ENCODE data around the gene LMF1.
A peak's percentile ranks its signal among the peaks of the same experiment; 100 is the strongest.

LMF1 gene

DNA sequence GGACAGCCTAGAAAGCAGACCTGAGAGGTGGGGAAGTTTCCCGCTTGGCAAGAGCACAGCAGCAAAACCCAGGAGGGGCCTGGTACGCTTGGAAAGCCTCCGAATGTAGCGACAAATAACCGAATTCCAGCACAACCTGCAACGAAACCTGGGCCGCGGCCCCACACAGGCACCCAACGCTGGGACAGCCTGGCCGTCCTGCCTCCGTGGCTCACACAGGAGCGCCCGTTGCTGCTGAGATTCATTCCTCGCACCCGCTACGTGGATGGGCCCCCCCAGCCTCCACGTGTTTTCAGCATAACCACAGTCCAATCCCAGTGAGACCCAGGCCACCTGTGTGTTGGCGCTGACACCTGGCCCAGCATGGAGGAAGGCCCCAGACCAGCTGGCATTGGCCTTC lies 42.9 kb downstream of the LMF1 start:
- DNase-seq, result no peak

DNA sequence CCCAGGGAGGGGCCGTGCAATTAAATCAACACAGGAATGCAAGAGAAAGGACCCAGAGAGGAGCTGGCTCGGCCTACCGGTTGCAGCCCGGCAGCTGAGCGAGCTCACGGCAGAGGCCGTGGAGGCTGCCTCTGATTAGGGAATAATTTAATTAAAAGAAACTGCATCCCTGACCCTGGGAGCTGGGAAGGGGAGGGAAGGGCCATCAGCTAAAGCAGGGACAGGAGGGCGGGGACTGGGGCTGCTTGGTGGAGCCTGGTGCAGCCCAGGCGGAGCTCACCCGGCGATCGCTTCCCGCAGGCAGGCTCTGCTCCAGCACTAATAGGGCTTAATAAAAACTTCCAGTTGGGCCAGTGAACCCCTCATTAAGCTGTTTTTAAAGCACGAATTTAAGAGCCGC lies 43.4 kb downstream of the LMF1 start:
- DNase-seq, result no peak

DNA sequence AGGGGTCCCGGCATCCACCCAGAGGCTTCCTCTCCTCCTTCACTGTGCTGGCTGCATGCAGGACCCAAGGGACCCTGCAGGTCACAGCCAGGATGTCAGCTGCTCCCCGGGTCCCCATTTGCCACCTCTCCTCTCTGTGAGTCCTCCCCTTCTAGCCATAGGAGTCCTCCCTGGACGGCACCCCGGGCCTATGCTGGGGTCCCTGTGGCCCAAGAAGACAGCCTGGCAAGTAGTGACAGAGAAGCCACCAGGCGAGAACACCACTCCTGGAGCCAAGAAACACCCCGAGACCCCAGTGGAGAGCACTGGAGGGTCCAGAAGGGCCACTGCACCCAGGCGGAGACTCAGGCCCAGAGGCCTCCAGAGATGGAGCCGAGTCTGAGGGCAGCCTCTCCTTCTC lies 44.1 kb downstream of the LMF1 start:
- no peak for DNase-seq

DNA sequence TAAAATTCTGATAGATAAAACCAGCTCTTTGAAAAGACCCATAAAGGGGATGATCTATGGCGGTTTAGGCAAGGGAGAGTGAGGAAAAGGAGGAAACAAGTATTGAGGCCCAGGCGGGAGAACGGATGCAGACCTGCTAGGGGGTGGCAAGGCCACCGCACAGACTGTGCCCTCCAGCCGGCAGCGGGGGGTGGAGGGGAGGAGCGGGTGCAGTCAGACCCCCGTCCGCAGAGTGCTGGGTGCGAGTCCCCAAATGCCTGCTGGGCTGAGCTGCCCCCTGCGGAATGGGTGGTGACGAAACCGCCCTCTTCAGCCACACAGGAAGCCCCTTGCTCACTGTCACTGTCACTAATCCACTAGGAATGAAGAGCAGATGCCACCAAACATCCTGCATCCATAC lies 46.0 kb downstream of the LMF1 start:
- DNase-seq, result no peak

DNA sequence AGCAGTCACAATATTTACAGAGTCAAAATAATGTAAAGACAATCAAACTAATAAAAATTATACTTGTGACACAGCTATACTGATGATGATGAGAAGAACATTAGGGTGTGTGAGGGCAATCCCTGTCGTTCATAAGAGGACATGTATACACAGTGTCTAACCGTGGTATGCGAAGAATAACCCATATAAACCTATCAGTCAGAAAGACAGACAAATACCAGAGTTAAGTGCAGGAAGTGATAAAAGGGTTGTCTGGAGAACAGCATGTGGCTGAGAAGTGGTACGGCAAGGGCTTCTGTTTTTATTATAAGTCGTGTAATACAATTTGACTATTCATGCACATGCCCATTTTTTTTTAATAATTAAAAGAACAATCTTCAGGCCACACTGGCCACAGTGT lies 46.7 kb downstream of the LMF1 start:
- no peak for DNase-seq

DNA sequence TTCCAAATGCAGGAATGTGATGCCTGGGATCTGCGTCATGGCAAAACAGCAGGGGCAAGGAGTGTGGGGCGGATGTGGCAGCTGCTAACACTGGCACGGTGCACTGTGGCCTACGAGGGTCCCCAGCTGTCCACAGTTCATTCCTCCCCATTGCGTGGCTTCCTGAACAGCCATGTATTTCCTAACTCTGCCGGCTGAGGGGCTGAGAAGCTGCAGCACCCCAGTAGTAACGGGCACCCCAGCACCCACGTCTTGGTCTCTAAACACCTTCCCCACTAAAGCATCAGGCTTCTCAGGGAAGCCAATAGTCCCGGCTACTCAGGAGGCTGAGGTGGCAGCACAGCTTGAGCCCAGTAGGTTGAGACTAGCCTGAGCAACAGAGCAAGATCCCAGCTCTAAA lies 47.6 kb downstream of the LMF1 start:
- DNase-seq, result no peak

DNA sequence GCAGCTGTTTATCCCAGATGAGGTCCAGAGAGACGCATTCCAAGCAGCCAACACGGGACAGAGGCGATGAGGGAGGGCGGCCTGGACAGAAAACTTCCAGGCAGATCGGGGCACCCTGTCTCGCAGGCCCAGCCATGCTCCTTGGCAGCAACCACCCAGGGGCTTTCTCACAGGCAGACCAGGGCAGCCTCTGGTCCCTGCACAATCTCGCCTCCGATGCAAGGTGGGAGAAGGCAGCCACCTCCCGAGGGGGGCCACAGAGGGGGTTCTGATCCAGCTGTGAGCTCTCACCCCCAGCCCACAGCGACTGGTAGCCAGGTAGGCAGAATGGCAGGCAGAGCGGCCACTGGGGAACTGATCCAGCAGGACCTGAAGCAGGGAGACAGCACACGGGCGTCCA lies 48.7 kb downstream of the LMF1 start:
- no peak for DNase-seq

DNA sequence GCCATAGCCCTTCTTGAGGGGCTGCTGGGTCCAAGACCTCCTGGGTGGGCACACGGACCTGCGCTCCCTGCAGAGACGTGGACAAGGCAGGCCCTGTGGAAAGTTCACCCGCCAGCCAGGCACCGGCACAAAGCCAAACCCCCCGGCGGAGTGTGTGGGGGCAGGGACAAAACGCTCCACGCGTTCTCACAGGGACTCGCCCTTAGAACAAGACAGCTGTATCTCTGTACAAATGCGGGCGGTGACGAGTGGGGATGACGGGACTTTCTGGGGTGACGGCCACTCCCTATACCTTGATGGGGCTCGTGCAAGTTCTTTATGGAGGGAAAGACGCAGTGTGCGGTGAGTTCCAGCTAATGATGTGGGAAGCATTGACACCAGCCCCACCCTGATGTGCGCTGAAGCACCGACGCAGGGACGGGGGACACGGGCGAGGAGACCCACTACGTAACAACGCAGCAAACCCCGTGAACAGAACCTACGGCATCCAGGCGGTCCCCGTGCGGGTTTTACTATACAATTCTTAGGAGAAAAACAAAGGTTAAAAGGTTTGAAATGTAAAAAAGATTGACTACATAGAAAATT lies 49.4 kb downstream of the LMF1 start:
- DNase-seq, result no peak

DNA sequence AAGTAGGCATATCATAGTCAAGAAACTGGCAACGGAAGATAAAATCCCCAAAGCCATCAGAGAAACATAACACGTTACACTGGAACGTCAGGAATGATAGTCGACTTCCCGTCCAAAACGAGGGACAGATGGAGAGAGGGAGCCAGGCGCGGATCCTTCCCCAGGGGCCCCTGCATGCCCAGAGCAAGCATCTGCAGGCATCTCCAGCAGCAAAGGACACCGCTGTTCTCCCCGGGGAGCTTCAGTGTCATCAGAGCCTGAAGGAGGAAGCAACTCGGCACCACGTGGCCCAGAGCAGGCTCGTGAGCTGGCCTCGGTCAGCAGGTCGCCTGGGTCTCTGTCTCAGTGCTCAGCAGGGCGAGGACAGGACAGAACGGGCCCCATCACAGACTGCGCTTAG lies 50.1 kb downstream of the LMF1 start:
- no peak for DNase-seq

DNA sequence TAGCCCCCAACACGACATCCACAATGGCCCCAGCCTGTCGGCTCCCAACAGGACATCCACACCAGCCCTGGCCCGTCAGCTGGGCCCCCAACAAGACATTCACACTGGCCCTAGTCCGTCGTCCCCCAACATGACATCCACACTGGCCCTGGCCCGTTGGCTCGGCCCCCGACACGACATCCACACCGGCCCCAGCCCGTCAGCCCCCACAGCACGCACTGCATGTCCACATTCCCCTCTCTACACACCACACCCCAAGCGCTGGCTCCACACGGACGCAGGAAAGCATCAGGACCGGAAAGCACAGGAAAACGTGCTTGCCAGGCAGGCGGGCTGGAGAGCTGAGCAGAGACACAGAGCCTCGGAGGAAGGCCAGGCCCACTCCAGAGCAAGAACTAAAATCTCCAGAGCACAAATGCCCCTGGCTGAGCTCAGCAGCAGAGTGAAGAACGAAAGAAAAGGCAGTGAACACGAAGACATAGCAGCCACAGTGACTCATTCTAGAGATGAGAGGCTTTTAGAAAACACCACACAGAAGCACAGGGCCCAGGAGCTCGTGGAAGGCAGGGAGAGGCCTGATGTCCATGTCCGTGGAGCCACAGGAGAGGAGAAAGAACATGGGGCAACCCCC lies 50.6 kb downstream of the LMF1 start:
- no peak for DNase-seq

DNA sequence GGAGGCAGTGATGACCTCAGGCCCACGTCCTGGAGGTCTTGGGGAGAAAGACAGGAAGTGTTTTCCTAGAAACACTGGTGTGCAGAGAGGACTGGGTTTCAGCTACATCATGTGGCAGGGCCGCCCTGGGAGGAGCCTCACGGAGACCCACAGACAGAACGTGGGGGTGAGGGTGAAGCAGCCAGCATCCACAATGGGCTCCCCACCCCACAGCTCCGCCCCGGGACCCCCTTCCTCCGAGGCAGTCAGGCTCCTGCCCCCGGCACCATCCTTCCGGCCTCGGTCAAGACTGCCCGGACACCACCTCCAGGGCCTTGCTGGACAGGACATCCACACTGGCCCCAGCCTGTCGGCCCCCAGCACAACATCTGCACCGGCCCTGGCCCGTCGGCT lies 51.1 kb downstream of the LMF1 start:
- no peak for DNase-seq

DNA sequence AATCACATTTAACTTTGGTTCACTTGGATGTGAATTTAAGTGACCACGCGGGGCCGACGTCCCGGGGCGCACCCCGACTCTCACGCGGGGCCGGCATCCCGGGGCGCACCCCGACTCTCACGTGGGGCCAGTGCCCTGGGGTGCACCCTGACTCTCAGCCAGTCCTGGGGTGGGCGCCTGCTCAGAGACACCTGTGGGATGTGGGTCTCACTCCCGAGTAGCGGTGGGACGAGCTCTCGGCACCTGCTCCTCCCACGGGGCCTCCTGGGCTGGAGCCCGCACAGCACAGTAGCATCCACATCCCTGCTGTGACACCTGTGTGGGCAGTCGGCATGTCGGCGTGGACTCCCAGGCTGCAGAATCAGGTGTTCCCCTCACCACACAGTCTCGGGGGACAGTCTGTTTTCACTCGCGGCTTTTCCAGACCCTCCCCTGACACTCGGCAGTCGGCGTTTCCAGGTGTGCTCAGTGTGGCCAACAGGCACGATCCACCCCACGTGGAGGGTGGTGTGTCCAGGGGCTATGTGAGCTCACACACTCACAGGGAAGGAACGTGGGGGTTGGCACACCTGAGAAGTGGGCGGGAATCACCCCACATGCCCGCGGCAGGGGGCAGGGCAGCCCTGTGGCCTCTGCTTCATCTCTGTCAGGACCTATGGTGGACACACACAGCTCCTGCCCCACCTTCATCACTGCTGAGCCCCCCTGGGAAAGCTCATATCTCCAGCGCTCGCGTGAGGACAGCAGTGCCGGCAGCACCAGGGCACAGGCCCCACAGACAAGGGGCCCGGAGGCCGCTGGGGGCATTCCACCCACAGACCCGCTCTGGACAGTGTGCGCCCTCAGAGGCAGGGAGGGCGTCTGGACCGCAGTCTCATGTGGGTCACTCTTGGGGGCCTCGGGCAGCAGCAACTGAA lies 51.8 kb downstream of the LMF1 start:
- DNase-seq, result no peak

DNA sequence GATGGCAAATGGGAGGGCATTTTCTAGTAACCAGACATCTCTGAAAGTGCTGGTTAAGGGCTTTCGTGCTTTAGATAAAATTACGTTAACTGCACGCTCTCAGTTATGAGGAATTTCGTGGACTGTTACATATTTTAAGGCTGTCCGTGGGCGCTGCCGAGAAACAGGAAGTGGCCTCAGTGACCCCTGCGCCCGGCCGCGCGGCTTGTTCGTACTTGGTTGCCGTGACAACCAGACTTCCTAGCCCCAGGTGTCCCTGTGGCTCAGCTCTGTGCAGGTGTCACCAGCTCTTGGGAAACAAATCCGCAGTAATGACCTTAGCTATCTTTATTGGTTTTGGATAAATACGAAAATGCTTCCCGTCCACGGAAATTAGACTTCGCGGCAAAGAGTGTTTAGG lies 52.7 kb downstream of the LMF1 start:
- no peak for DNase-seq

DNA sequence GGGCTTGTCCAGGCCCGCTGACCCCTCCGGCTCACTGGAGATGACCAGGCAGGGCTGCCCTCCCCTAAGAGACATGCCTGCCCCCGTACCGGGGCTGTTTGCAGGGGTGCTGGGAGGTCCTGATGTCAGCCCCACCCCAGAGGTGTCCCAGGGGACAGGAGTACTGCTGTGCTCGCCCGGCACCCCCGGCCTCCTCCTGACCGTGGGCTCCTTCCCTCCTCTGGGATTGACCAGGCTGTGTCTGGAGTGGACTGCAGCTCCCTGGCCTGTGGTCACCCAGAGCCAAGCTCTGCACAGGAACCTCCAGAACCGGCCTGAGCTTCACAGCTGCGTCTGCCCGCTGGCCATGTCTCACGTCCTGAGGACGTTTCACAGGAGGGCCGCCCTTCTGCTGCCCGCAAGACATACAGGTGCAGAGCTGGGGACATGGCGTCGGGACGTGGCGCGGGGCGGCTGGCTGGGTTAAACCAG lies 53.2 kb downstream of the LMF1 start:
- DNase-seq, result no peak

DNA sequence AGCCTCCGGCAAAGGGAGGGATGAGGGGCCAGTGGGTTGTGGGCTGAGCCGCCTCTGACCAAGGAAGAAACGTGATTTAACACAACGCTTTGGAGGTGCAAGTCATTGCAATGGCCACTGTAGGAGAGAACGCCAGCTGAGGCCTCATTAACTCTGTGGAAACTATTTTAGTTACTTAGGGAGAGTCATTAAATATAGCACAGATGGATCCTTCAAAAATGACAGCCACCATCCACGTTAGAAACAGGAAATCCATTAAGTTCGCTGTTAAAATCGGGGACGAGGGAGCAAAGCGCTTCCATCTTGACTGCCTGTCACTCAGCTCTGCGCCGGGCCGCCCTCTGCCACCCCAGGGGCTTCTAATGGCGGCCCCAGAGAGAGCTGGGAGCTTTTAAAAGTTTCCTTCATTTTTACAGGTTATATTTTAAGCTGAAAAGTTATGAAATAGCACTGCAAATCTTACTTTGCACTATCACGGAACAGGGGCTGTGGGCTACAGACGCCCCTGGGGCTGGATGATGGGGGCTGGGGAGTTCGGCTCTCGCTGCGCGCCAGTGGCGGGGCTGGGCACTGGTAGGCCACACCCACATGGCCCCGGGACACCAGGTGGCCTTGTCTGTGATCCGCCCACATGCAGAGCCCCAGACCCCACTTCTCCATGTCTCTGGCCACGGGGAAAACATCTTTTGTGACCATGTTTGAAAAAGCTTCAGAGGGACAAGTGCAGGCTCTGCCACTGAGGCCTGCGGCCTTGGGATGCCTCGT lies 54.6 kb downstream of the LMF1 start:
- DNase-seq, result no peak

DNA sequence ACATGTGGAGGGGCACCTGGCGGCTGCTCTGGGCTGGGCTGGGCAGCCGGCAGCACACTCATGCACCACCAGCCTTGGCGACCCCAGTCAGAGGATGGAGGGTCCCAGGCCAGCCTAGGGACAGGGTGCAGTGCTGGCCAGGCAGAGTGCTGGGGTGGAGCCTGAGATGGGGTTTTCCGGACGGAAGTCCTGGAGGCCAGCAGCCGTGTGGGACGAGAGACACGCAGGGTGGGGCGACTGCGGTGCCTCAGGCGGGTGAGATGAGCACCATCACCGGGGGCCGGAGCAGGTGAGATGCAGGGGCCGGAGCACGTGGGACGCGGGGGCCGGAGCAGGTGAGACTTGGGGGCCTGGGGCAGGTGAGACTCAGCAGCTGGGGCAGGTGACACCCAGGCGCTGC lies 55.2 kb downstream of the LMF1 start:
- no peak for DNase-seq

DNA sequence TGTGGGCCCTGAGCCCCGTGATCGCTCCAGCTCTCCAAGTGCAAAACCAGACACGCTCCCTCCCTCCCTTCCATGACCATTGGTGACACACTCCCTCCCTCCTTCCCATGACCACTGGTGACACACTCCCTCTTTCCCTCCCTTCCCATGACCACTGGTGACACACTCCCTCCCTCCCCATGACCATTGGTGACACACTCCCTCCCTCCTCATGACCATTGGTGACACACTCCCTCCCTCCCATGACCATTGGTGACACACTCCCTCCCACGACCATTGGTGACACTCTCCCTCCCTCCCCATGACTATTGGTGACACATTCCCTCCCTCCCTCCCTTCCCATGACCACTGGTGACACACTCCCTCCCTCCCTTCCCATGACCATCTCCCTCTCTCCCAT lies 56.3 kb downstream of the LMF1 start:
- peak in 2 of 4 experiments; percentile 6 to 32 for DNase-seq

DNA sequence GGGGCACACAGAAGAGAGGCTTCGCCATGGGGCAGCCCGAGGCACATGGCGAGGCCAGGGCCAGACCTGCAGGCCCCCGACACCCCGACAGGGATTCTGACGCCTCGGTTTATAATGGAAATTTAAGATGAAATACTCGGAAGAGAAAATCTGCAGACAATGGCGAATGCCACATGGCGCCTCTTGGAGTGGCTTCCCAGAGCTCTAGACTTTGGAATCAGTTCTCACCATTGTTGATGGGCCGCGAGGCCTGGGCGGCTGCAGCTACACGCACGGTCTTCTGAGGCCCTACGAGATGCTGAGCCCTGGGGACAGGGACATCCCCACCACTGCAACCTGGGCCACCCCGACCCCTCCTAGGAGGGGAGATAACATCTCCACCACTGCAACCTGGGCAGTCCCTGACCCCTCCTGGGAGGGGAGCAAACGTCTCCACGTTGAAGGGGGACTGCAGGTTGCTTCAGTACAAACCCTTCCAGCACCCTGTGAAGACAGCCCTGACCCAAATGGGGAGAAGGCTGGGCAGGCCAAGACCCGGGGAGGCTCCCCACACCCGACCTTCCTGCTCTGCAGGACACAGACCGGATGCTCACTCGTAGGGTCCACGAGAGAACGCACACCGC lies 56.9 kb downstream of the LMF1 start:
- no peak for DNase-seq

DNA sequence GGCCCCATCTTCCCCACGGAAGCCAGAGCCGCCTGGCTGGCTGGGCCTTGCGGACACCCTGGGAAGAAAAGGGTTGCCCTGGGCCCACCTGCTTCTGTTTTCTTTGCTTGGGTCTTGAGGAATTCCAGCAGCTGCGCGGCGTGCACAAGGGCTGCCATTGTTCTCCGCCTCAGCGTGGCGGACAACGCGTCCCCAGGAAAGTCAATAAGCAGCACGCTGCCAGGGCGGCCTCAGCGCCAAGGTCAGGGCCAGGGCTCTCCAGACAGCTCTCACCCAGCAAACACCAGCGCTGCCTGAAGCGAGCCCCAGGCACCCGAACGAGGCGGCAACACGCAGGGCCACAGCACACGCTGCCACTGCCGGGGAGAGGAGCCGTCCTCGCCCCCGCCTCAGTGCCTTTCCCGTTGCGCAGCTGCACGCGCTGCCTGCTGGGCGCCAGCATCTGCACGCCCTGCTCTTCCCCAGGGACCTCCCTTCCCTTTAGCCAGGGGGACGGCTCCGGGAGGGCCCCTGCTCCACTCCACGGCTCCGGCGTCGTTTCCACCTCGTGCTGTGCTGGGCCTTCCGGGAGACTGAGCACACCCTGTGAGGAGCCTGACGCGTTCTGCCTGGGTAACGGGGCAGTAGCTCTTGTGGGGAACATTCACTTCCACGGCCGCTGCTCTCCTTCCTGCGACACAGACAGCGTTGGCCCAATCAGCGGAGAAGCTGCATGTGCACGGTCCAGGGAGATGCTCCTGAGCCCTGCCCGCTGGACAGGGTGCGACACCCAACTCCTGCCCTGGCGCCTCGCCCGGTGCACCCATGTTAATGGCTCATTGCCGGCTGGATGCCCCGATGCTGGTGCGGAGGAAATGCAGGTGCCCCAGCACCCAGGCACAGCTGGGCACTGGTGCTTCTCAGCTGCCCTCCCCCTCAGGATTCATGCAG lies 57.8 kb downstream of the LMF1 start:
- DNase-seq, result no peak

DNA sequence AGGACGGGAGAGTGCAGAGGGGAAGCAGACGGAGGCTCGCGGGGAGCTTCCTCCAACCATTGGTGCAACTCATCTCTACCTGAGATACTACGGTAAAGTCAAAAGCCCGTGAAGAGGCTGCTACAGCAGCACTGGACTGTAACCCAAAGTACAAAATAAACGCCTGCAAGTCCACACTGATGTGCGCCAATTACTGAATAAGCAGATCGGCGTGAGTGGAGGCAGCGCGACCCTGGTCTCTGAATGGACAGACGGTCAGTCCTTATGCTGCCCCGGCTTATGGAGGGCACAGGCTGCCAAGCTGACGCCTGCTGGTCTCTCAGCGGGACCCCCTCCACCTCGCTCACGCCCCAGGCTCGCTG lies 58.5 kb downstream of the LMF1 start:
- DNase-seq, result no peak

DNA sequence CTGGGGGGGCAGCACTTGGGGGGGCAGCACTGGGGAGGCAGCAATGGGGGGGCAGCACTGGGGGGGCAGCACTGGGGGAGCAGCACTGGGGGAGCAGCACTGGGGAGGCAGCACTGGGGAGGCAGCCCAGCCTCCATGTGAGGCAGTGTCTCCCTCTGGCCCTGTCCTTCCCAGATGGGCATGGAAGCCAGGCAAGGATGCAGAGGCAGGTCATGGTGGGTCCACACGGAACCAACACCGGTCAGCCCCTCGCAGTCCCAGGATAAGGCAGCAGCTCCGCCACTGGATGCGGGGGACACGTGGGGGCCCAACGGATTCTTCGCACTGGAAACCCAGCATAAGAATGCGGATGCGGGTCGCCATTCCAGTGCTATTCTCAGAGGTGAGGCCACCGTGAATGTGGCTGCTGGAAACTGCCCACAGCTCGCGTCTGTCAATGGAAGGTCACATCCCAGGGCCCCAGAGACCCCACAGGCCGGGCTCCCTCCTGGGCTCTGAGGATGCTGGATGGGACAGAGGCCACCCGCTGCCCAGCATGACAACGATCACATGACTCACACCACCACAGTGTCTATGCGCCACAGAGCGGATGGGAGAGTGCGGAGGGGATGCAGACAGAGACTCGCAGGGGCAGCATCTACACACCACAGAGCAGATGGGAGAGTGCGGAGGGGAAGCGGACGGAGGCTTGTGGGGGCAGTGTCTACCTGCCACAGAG lies 59.0 kb downstream of the LMF1 start:
- DNase-seq, result no peak

Measured in suppressor macrophage (primary cell).